Neuronal stem cell (in vitro differentiated cells): ENCODE data around the gene SMIM27.

Experiments
- DNase-seq: peaks from one replicate; pipeline ENCODE4 v3.0.0-alpha.2; 2013; ENCODE audit warnings: low spot score
- H2AFZ ChIP-seq: one replicate; pipeline ENCODE4 v1.6.1; 2013; ENCODE audit warnings: mild to moderate bottlenecking, low read length, inconsistent platforms
- H2AK5ac ChIP-seq: 2 replicates; pipeline ENCODE4 v1.6.1; 2013; ENCODE audit warnings: low read depth, mild to moderate bottlenecking, inconsistent platforms, low read length, moderate library complexity, mixed read lengths
- H2BK120ac ChIP-seq: 2 replicates; pipeline ENCODE4 v1.6.1; 2013; ENCODE audit warnings: low read depth, mild to moderate bottlenecking, inconsistent platforms, low read length, moderate library complexity, mixed read lengths
- H2BK12ac ChIP-seq: one replicate; pipeline ENCODE4 v1.6.1; 2013; ENCODE audit warnings: low read length, inconsistent platforms
- H2BK15ac ChIP-seq: 2 replicates; pipeline ENCODE4 v1.6.1; 2013; ENCODE audit warnings: mild to moderate bottlenecking, low read length, inconsistent platforms, mixed read lengths
- H2BK5ac ChIP-seq: one replicate; pipeline ENCODE4 v1.6.1; 2013; ENCODE audit warnings: inconsistent platforms, mild to moderate bottlenecking, low read length, moderate library complexity
- H3K14ac ChIP-seq: one replicate; pipeline ENCODE4 v1.6.1; 2013; ENCODE audit warnings: low read length, inconsistent platforms
- H3K18ac ChIP-seq: 2 replicates; pipeline ENCODE4 v1.6.1; 2013; ENCODE audit warnings: low read length, inconsistent platforms
- H3K23ac ChIP-seq: 2 replicates; pipeline ENCODE4 v1.6.1; 2013; ENCODE audit warnings: low read depth, mild to moderate bottlenecking, mixed read lengths, low read length, inconsistent platforms; ENCODE audit not compliant: poor library complexity
- H3K27ac ChIP-seq: replicated peaks from 3 replicates; pipeline ENCODE4 v1.5.1; 2013; ENCODE audit warnings: low read length, inconsistent platforms
- H3K27me3 ChIP-seq, 3 experiments: 2 replicates each; pipeline ENCODE4 v1.6.1; 2013; ENCODE audit warnings: low read length in 3 of 3, mild to moderate bottlenecking in 2 of 3, inconsistent platforms in 1 of 3, low read depth in 1 of 3, mixed read lengths in 1 of 3, moderate library complexity in 1 of 3; ENCODE audit not compliant: control insufficient read depth in 3 of 3, insufficient read depth in 3 of 3
- H3K36me3 ChIP-seq, 2 donors: replicated peaks in 1 of 2; 2 replicates each; pipeline ENCODE4 v1.6.1; 2013; ENCODE audit warnings: low read length in 2 of 2; ENCODE audit not compliant: control insufficient read depth in 2 of 2, insufficient read depth in 2 of 2
- H3K4ac ChIP-seq: 2 replicates; pipeline ENCODE4 v1.6.1; 2013; ENCODE audit warnings: inconsistent platforms, mild to moderate bottlenecking, low read length, moderate library complexity
- H3K4me1 ChIP-seq, 2 donors: 1 replicate in 1 of 2; 2 replicates in 1 of 2; pipeline ENCODE4 v1.6.1; 2013; ENCODE audit warnings: low read length in 2 of 2, low read depth in 1 of 2; ENCODE audit not compliant: control insufficient read depth in 2 of 2, insufficient read depth in 1 of 2
- H3K4me2 ChIP-seq: one replicate; pipeline ENCODE4 v1.6.1; 2013; ENCODE audit warnings: mild to moderate bottlenecking, low read length, inconsistent platforms; ENCODE audit not compliant: insufficient read depth, poor library complexity, severe bottlenecking
- H3K4me3 ChIP-seq, 2 donors: 2 replicates each; pipeline ENCODE4 v1.5.1; 2013; ENCODE audit warnings: low read length in 2 of 2, mild to moderate bottlenecking in 2 of 2, inconsistent platforms in 1 of 2, moderate library complexity in 1 of 2
- H3K79me1 ChIP-seq: one replicate; pipeline ENCODE4 v1.6.1; 2013; ENCODE audit warnings: low read depth, mild to moderate bottlenecking, inconsistent platforms, low read length, moderate library complexity
- H3K9ac ChIP-seq: one replicate; pipeline ENCODE4 v1.6.1; 2013; ENCODE audit warnings: mild to moderate bottlenecking, low read depth, low read length, inconsistent platforms; ENCODE audit not compliant: poor library complexity
- H3K9me3 ChIP-seq, 2 donors: replicated peaks in 1 of 2; 2 replicates each; pipeline versions ENCODE3 to v1.6.1; 2013; ENCODE audit warnings: low read length in 2 of 2, mild to moderate bottlenecking in 2 of 2, inconsistent platforms in 1 of 2, low read depth in 1 of 2, mixed read lengths in 1 of 2, moderate library complexity in 1 of 2; ENCODE audit not compliant: control insufficient read depth in 2 of 2, insufficient read depth in 1 of 2
- H4K8ac ChIP-seq: one replicate; pipeline ENCODE4 v1.6.1; 2013; ENCODE audit warnings: low read depth, mild to moderate bottlenecking, inconsistent platforms, low read length, moderate library complexity
- H4K91ac ChIP-seq: one replicate; pipeline ENCODE4 v1.6.1; 2013; ENCODE audit warnings: low read length, low read depth, mild to moderate bottlenecking, inconsistent platforms; ENCODE audit not compliant: poor library complexity
- WGBS, 2 donors: extraction: QIAGEN DNeasy Blood & Tissue Kit; methylation state at CpG; one replicate each; pipeline ENCODE4 v1.1.7; 2013; ENCODE audit warnings: missing lambda C conversion rate in 2 of 2, mixed read lengths in 1 of 2; ENCODE audit not compliant: insufficient read length in 2 of 2, insufficient replicate concordance in 1 of 2; ENCODE audit errors: extremely low coverage in 2 of 2; 5-methylcytosine and 5-hydroxymethylcytosine counted together

SMIM27 gene

GRCh38 chr9:32554107-32554506 is 2.0 kb downstream of the SMIM27 start:
- Histone ChIP-seq H3K27me3 (no peaks in the 10 kb centered on the region), H2AK5ac (no peak overlapping the region), H4K8ac (no peak overlapping the region), H3K4me3 (no peak overlapping the region), H4K91ac (no peak overlapping the region), H2AFZ (no peak overlapping the region), H3K27ac (no peak overlapping the region), H3K23ac (no peak overlapping the region), H2BK5ac (no peak overlapping the region), H3K4ac (no peak overlapping the region), H3K9me3 (no peaks in the 10 kb centered on the region), H2BK15ac (no peak overlapping the region), H3K14ac (no peak overlapping the region), H3K4me1 (peaks cover 2% of the 10 kb centered on the region in 2 donors), H3K36me3 (peaks cover 2 to 24% of the 10 kb centered on the region in 2 donors), H3K4me2 (no peak overlapping the region), H2BK12ac (no peak overlapping the region), H2BK120ac (no peak overlapping the region), H3K9ac (no peak overlapping the region), H3K79me1 (peaks cover 2% of the 10 kb centered on the region), H3K18ac (no peak overlapping the region)
- no CpG with 5 or more reads among the region's 2 CpGs for WGBS, 2 donors
- DNase-seq = no peak

- Histone ChIP-seq H3K36me3 (peaks cover 0 to 19% of the 10 kb centered on the region in 2 donors), H3K9me3 (no peaks in the 10 kb centered on the region), H2AK5ac (no peak overlapping the region), H3K18ac (no peak overlapping the region), H2BK12ac (no peak overlapping the region), H2AFZ (no peak overlapping the region), H2BK120ac (no peak overlapping the region), H2BK5ac (no peak overlapping the region), H3K4ac (no peak overlapping the region), H3K4me1 (peaks cover 0 to 2% of the 10 kb centered on the region in 2 donors), H4K91ac (no peak overlapping the region), H3K14ac (no peak overlapping the region), H3K27ac (no peak overlapping the region), H3K79me1 (peaks cover 2% of the 10 kb centered on the region), H3K9ac (no peak overlapping the region), H3K4me3 (no peak overlapping the region), H3K27me3 (no peaks in the 10 kb centered on the region), H3K23ac (no peak overlapping the region), H3K4me2 (no peak overlapping the region), H2BK15ac (no peak overlapping the region), H4K8ac (no peak overlapping the region)
- no peak for DNase-seq
Measured at GRCh38 chr9:32554591-32554990, 2.5 kb downstream of the SMIM27 start.

GRCh38 chr9:32558408-32558934 is 6.3 kb downstream of the SMIM27 start:
- Histone ChIP-seq H3K4ac (no peak overlapping the region), H2AFZ (no peak overlapping the region), H4K91ac (no peak overlapping the region), H2AK5ac (no peak overlapping the region), H2BK12ac (no peak overlapping the region), H3K4me1 (no peaks in the 10 kb centered on the region), H3K14ac (no peak overlapping the region), H3K79me1 (no peaks in the 10 kb centered on the region), H4K8ac (no peak overlapping the region), H3K23ac (no peak overlapping the region), H3K9me3 (no peaks in the 10 kb centered on the region), H3K4me2 (no peak overlapping the region), H3K27ac (no peak overlapping the region), H2BK5ac (no peak overlapping the region), H2BK120ac (no peak overlapping the region), H3K9ac (no peak overlapping the region), H3K18ac (no peak overlapping the region), H3K27me3 (no peaks in the 10 kb centered on the region), H3K36me3 (peaks cover 0 to 9% of the 10 kb centered on the region in 2 donors), H2BK15ac (no peak overlapping the region), H3K4me3 (no peak overlapping the region)
- DNase-seq = no peak
- WGBS, 2 donors = no CpG with 5 or more reads among the region's 3 CpGs

GRCh38 chr9:32565967-32566366 is 13.8 kb downstream of the SMIM27 start:
- Histone ChIP-seq H4K91ac (no peak overlapping the region), H3K4ac (no peak overlapping the region), H3K18ac (no peak overlapping the region), H2AK5ac (no peak overlapping the region), H3K4me1 (no peaks in the 10 kb centered on the region), H2BK15ac (no peak overlapping the region), H3K27me3 (no peaks in the 10 kb centered on the region), H3K79me1 (peaks cover 5% of the 10 kb centered on the region), H2AFZ (no peak overlapping the region), H2BK120ac (no peak overlapping the region), H4K8ac (no peak overlapping the region), H3K36me3 (peaks cover 18 to 61% of the 10 kb centered on the region in 2 donors), H3K23ac (no peak overlapping the region), H3K27ac (no peak overlapping the region), H2BK12ac (no peak overlapping the region), H2BK5ac (no peak overlapping the region), H3K9ac (no peak overlapping the region), H3K4me2 (no peak overlapping the region), H3K9me3 (no peaks in the 10 kb centered on the region), H3K14ac (no peak overlapping the region), H3K4me3 (no peak overlapping the region)
- no peak for DNase-seq
- WGBS, 2 donors = no CpG with 5 or more reads among the region's 6 CpGs
